GM21786 (cell line): ENCODE measurements around the gene PRAMEF15.
"Not testable (repeated sequence)": the region's sequence is repeated elsewhere in the genome, so short reads cannot be mapped to it uniquely, and the experiment has no call there.

ENCODE experiments used
- ATAC-seq: cut with Tn5 transposase; IDR thresholded peaks from one replicate; pipeline ENCODE4 v1.9.1; 2021; ENCODE audit not compliant: unreplicated experiment

Gene PRAMEF15

GRCh38 chr1:13315281-13315680, at the start of gene PRAMEF15:
PRAMEF15 (plus strand) TSS chr1:13315581; CDS start chr1:13318408, 2,827 bp downstream.
- not testable (repeated sequence) for ATAC-seq

GRCh38 chr1:13277016-13277415, 38.4 kb upstream of the PRAMEF15 start:
- ATAC-seq: not testable (repeated sequence)

GRCh38 chr1:13279617-13280016, 35.8 kb upstream of the PRAMEF15 start:
- not testable (repeated sequence) for ATAC-seq

- ATAC-seq: not testable (repeated sequence)
Observed at GRCh38 chr1:13285037-13285436, 30.3 kb upstream of the PRAMEF15 start, which contains the start of gene PRAMEF8. PRAMEF8 (minus strand) TSS chr1:13285137; CDS start chr1:13284091, 1,046 bp downstream.

GRCh38 chr1:13289030-13289429, 26.4 kb upstream of the PRAMEF15 start:
- ATAC-seq: not testable (repeated sequence)

- ATAC-seq: not testable (repeated sequence)
Observed at GRCh38 chr1:13297216-13297931, 18.0 kb upstream of the PRAMEF15 start.

- ATAC-seq: not testable (repeated sequence)
Observed at GRCh38 chr1:13298699-13299098, 16.7 kb upstream of the PRAMEF15 start.

- not testable (repeated sequence) for ATAC-seq
Observed at GRCh38 chr1:13302197-13302596, 13.2 kb upstream of the PRAMEF15 start.

GRCh38 chr1:13303239-13303638, 12.1 kb upstream of the PRAMEF15 start, which contains the start of gene PRAMEF33:
PRAMEF33 (plus strand) TSS chr1:13303539; CDS start chr1:13305955, 2,416 bp downstream.
- not testable (repeated sequence) for ATAC-seq

GRCh38 chr1:13342496-13342895, 27.1 kb downstream of the PRAMEF15 start:
- ATAC-seq: not testable (repeated sequence)

- not testable (repeated sequence) for ATAC-seq
Observed at GRCh38 chr1:13347034-13347433, 31.7 kb downstream of the PRAMEF15 start, which contains the start of gene PRAMEF14. PRAMEF14 (minus strand) TSS chr1:13347134; CDS start chr1:13345314, 1,820 bp downstream.

- ATAC-seq: not testable (repeated sequence)
Observed at GRCh38 chr1:13353476-13353875, 38.1 kb downstream of the PRAMEF15 start.

- ATAC-seq: not testable (repeated sequence)
Observed at GRCh38 chr1:13354475-13354874, 39.1 kb downstream of the PRAMEF15 start.

GRCh38 chr1:13356774-13357173, 41.4 kb downstream of the PRAMEF15 start:
- not testable (repeated sequence) for ATAC-seq

- ATAC-seq: not testable (repeated sequence)
Observed at GRCh38 chr1:13362364-13362763, 47.0 kb downstream of the PRAMEF15 start.

- not testable (repeated sequence) for ATAC-seq
Observed at GRCh38 chr1:13364928-13365327, 49.5 kb downstream of the PRAMEF15 start.

- not testable (repeated sequence) for ATAC-seq
Observed at GRCh38 chr1:13366536-13366935, 51.2 kb downstream of the PRAMEF15 start.

- not testable (repeated sequence) for ATAC-seq
Observed at GRCh38 chr1:13368544-13368943, 53.2 kb downstream of the PRAMEF15 start.
